AG04449 (cell line): ENCODE data around the gene RHEBL1.

ENCODE experiments used
- CTCF ChIA-PET: fragments of 350-600 bp; formaldehyde crosslinking; extraction: SDS; loops from one replicate; lab custom pipeline; 2021; ENCODE audit warnings: antibody characterized with exemption; lab: Yijun Ruan, JAX
- POLR2A ChIA-PET: fragments of 400-600, 350-600 bp; formaldehyde crosslinking; extraction: SDS; loops from one replicate; lab custom pipeline; 2020; ENCODE audit warnings: antibody characterized with exemption, inconsistent platforms; lab: Yijun Ruan, JAX
- DNase-seq: peaks from one replicate; pipeline ENCODE4 v3.0.0-alpha.2; 2010; ENCODE audit warnings: low read depth, low spot score
- H3K4me3 ChIP-seq: 2 replicates; pipeline ENCODE4 v1.5.1; 2011; ENCODE audit warnings: low read depth, mild to moderate bottlenecking, control low read depth, low read length
- CTCF ChIP-seq: IDR thresholded peaks from one replicate; pipeline ENCODE4 v1.5.1; 2011; ENCODE audit warnings: mild to moderate bottlenecking, moderate library complexity, low read length, control low read depth, inconsistent platforms; ENCODE audit not compliant: insufficient read depth; ENCODE audit errors: missing control alignments

RHEBL1 gene

GRCh38 chr12:49043241-49043640, 26.5 kb downstream of the RHEBL1 start:
- no peak for TF ChIP-seq CTCF
- DNase-seq, result no peak
- ChIA-PET POLR2A (interaction anchor here (1.1 kb wide), 1 partner anchor 29 kb away, joined by 3 read pairs; no protein-coding TSS in a partner anchor), CTCF (interaction anchor here (0.8 to 7.4 kb wide), 12 partner anchors 7 to 60 kb away, joined by 3 to 68 read pairs (median 6); partner anchors contain the start of gene KMT2D)
- no peak overlapping the region for H3K4me3 ChIP-seq

- ChIA-PET POLR2A (no interaction called here), CTCF (interaction anchor here (1.0 to 5.6 kb wide), 8 partner anchors 12 to 51 kb away, joined by 3 to 58 read pairs (median 13); no protein-coding TSS in a partner anchor)
- no peak overlapping the region for H3K4me3 ChIP-seq
- TF ChIP-seq CTCF, result no peak
- DNase-seq, result no peak
Measured at GRCh38 chr12:49041881-49042484, 27.8 kb downstream of the RHEBL1 start.

GRCh38 chr12:49041036-49041880, 28.5 kb downstream of the RHEBL1 start:
- TF ChIP-seq CTCF, result no peak
- CTCF ChIA-PET, result interaction anchor here (1.0 to 5.6 kb wide), 5 partner anchors 11 to 34 kb away, joined by 3 to 58 read pairs (median 9); no protein-coding TSS in a partner anchor
- POLR2A ChIA-PET, result interaction anchor here (0.6 kb wide), 1 partner anchor 135 kb away, joined by 4 read pairs; no protein-coding TSS in a partner anchor
- no peak for DNase-seq
- no peak overlapping the region for H3K4me3 ChIP-seq

GRCh38 chr12:49040364-49040855, 29.4 kb downstream of the RHEBL1 start:
- DNase-seq, result no peak
- POLR2A ChIA-PET, result interaction anchor here (0.6 kb wide), 1 partner anchor 134 kb away, joined by 4 read pairs; no protein-coding TSS in a partner anchor
- no peak overlapping the region for H3K4me3 ChIP-seq
- no peak for TF ChIP-seq CTCF
- CTCF ChIA-PET, result interaction anchor here (1.6 to 8.5 kb wide), 6 partner anchors 6 to 41 kb away, joined by 3 to 68 read pairs (median 10); no protein-coding TSS in a partner anchor

GRCh38 chr12:49039421-49040363, 30.1 kb downstream of the RHEBL1 start:
- H3K4me3 ChIP-seq, result no peak overlapping the region
- DNase-seq, result no peak
- ChIA-PET CTCF (interaction anchor here (0.8 to 8.5 kb wide), 9 partner anchors 7 to 49 kb away, joined by 3 to 68 read pairs (median 4); no protein-coding TSS in a partner anchor), POLR2A (no interaction called here)
- no peak for TF ChIP-seq CTCF
